Esophagus squamous epithelium (tissue), 4 donors: ENCODE data around the gene SRGAP1.

Experiments
- CTCF ChIP-seq, 6 experiments: fragments of 450-650 bp in 4 of 6; fragments of 200-600 bp in 2 of 6; sonication (generic) in 2 of 6; IDR thresholded peaks; one replicate each; pipeline ENCODE4 v1.5.1; 2016 to 2019; ENCODE audit warnings: antibody characterized with exemption in 6 of 6, mild to moderate bottlenecking in 4 of 6, moderate library complexity in 4 of 6
- POLR2A ChIP-seq, 4 donors: fragments of 450-650 bp; IDR thresholded peaks; one replicate each; pipeline ENCODE4 v1.6.1; 2017; ENCODE audit warnings: antibody characterized with exemption in 4 of 4, mild to moderate bottlenecking in 4 of 4, moderate library complexity in 3 of 4

- TF ChIP-seq POLR2A (IDR thresholded peaks at IDR 0.05) (no peak), CTCF (IDR thresholded peaks at IDR 0.05) (no peak)
Measured at GRCh38 chr12:64123448-64123847, 278.9 kb downstream of the SRGAP1 start.
